Chondrocyte (in vitro differentiated cells): ENCODE measurements around the gene ADRA1B. TPM values are rescaled to one million over a fixed set of nuclear protein-coding genes. Genes with fewer than 3 reads are reported as not detected.

Experiments
- DNase-seq: peaks from one replicate; pipeline ENCODE4 v3.0.0; 2021; ENCODE audit warnings: mixed read lengths, low spot score
- H3K27ac Mint-ChIP-seq: one replicate; pipeline ENCODE4 v1.8.0; 2021; ENCODE audit warnings: mild to moderate bottlenecking, moderate library complexity, mixed read lengths; ENCODE audit not compliant: unreplicated experiment
- H3K27me3 Mint-ChIP-seq: 2 replicates; pipeline ENCODE4 v1.8.0; 2021; ENCODE audit warnings: low read depth, mixed read lengths
- H3K36me3 Mint-ChIP-seq: 2 replicates; pipeline ENCODE4 v1.8.0; 2021; ENCODE audit warnings: low read depth, mixed read lengths
- H3K4me1 Mint-ChIP-seq: 2 replicates; pipeline ENCODE4 v1.8.0; 2021; ENCODE audit warnings: low read depth, mild to moderate bottlenecking, mixed read lengths
- H3K4me3 Mint-ChIP-seq: one replicate; pipeline ENCODE4 v1.8.0; 2021; ENCODE audit warnings: mild to moderate bottlenecking, moderate library complexity, mixed read lengths; ENCODE audit not compliant: unreplicated experiment
- H3K9me3 Mint-ChIP-seq: 2 replicates; pipeline ENCODE4 v1.8.0; 2021; ENCODE audit warnings: low read depth, mixed read lengths
- total RNA-seq: library from RNA; stranded (reverse); gene quantifications from 3 replicates; pipeline ENCODE4 v1.2.1, GENCODE V29; 2021
- TF ChIP-seq, protein P1 (sequence below): fragments of 200-600 bp; sonication (generic); IDR thresholded peaks from 2 replicates; pipeline ENCODE4 v1.5.0; 2021; ENCODE audit warnings: antibody characterized with exemption, mild to moderate bottlenecking, moderate library complexity

The ADRA1B gene
- total RNA-seq, 1 donor from 2014 or later: 0.72 TPM

GRCh38 chr5:159910207-159910842, 6.0 kb upstream of the ADRA1B start:
- no peaks in the 10 kb centered on the region for H3K9me3 Mint-ChIP-seq
- H3K36me3 Mint-ChIP-seq: no peaks in the 10 kb centered on the region
- peaks cover 47% of the 10 kb centered on the region for H3K4me1 Mint-ChIP-seq
- H3K27me3 Mint-ChIP-seq: peaks cover under 1% of the 10 kb centered on the region
- H3K4me3 Mint-ChIP-seq: no peak overlapping the region
- TF ChIP-seq, protein P1, sequence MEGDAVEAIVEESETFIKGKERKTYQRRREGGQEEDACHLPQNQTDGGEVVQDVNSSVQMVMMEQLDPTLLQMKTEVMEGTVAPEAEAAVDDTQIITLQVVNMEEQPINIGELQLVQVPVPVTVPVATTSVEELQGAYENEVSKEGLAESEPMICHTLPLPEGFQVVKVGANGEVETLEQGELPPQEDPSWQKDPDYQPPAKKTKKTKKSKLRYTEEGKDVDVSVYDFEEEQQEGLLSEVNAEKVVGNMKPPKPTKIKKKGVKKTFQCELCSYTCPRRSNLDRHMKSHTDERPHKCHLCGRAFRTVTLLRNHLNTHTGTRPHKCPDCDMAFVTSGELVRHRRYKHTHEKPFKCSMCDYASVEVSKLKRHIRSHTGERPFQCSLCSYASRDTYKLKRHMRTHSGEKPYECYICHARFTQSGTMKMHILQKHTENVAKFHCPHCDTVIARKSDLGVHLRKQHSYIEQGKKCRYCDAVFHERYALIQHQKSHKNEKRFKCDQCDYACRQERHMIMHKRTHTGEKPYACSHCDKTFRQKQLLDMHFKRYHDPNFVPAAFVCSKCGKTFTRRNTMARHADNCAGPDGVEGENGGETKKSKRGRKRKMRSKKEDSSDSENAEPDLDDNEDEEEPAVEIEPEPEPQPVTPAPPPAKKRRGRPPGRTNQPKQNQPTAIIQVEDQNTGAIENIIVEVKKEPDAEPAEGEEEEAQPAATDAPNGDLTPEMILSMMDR: no peak
- H3K27ac Mint-ChIP-seq: no peak overlapping the region
- no peak for DNase-seq

GRCh38 chr5:159910843-159911229, 5.4 kb upstream of the ADRA1B start:
- no peak overlapping the region for H3K27ac Mint-ChIP-seq
- no peak overlapping the region for H3K4me3 Mint-ChIP-seq
- peaks cover 47% of the 10 kb centered on the region for H3K4me1 Mint-ChIP-seq
- no peaks in the 10 kb centered on the region for H3K36me3 Mint-ChIP-seq
- TF ChIP-seq, protein P1: no peak
- H3K27me3 Mint-ChIP-seq: peaks cover 5% of the 10 kb centered on the region
- no peaks in the 10 kb centered on the region for H3K9me3 Mint-ChIP-seq
- no peak for DNase-seq

- peaks cover 48% of the 10 kb centered on the region for H3K4me1 Mint-ChIP-seq
- H3K27me3 Mint-ChIP-seq: peaks cover 5% of the 10 kb centered on the region
- no peaks in the 10 kb centered on the region for H3K36me3 Mint-ChIP-seq
- H3K9me3 Mint-ChIP-seq: no peaks in the 10 kb centered on the region
- DNase-seq: no peak
- TF ChIP-seq, protein P1: no peak
- no peak overlapping the region for H3K4me3 Mint-ChIP-seq
- peak overlapping the region; percentile 30 for H3K27ac Mint-ChIP-seq
Observed at GRCh38 chr5:159911349-159911748, 4.9 kb upstream of the ADRA1B start.

DNA sequence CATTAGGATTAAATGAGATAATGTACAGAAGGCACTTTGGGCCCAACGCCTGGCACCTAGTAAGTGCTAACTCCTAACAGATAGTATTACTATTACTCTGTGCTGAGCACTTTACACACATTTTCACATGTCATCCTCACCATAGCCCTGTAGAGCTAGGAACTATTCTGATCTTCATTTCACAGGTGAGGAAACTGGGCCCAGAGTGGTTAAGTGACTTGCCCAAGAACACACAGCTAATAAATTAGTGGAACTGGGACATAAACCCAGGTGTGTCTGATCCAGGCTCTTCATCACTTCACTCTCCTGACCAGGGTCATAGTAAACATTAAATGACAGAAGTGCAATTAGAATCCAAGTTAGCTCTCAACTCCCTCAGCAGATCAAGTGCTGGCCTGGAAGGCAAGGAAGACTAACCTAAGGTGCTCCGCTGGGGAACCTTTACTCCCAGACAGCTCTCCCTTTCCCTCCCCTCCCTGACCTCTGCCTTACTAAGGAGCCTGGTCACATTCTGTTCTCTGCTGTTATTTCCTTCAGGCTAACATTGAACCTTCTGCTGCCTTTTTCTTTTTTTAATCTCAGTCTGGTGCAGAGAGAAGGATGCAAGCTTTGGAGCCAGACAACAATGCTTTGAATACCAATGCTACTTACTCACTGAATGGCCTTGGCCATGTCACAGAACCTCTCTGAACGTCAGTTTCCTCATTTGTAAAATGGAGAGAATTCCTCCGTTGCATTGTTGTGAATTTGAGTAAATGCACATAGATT, 4.1 kb upstream of the ADRA1B start:
- peak overlapping the region; percentile 75 for H3K27ac Mint-ChIP-seq
- DNase-seq: no peak
- H3K4me1 Mint-ChIP-seq: peaks cover 54% of the 10 kb centered on the region
- no peaks in the 10 kb centered on the region for H3K9me3 Mint-ChIP-seq
- TF ChIP-seq, protein P1: no peak
- no peak overlapping the region for H3K4me3 Mint-ChIP-seq
- no peaks in the 10 kb centered on the region for H3K36me3 Mint-ChIP-seq
- H3K27me3 Mint-ChIP-seq: peaks cover 5% of the 10 kb centered on the region

GRCh38 chr5:159913048-159913447, 3.2 kb upstream of the ADRA1B start:
- no peak overlapping the region for H3K4me3 Mint-ChIP-seq
- DNase-seq: no peak

More at GRCh38 chr5:159913048-159913447, 3.2 kb upstream of the ADRA1B start:
- Mint-ChIP-seq H3K4me1 (peaks cover 60% of the 10 kb centered on the region), H3K27ac (peak overlapping the region; percentile 75), H3K27me3 (peaks cover 5% of the 10 kb centered on the region), H3K9me3 (no peaks in the 10 kb centered on the region), H3K36me3 (no peaks in the 10 kb centered on the region)
- TF ChIP-seq, protein P1: no peak
